Mucosa of stomach (tissue), 1 donor: ENCODE results near the gene BCAR3.

Experiments
- H3K27me3 ChIP-seq: one replicate; pipeline ENCODE4 v1.7.0; 2013; ENCODE audit warnings: mild to moderate bottlenecking, low read length; ENCODE audit not compliant: control insufficient read depth, insufficient read depth
- H3K36me3 ChIP-seq: one replicate; pipeline ENCODE4 v1.7.0; 2013; ENCODE audit warnings: low read length; ENCODE audit not compliant: control insufficient read depth, insufficient read depth
- H3K4me1 ChIP-seq: one replicate; pipeline ENCODE4 v1.7.0; 2013; ENCODE audit warnings: mild to moderate bottlenecking, low read length; ENCODE audit not compliant: control insufficient read depth, insufficient read depth
- H3K4me3 ChIP-seq: one replicate; pipeline ENCODE4 v1.7.0; 2013; ENCODE audit warnings: low read length
- H3K9ac ChIP-seq: one replicate; pipeline ENCODE4 v1.7.0; 2013; ENCODE audit warnings: mild to moderate bottlenecking, low read length, moderate library complexity
- H3K9me3 ChIP-seq: one replicate; pipeline ENCODE4 v1.7.0; 2013; ENCODE audit warnings: mild to moderate bottlenecking, low read length, moderate library complexity; ENCODE audit not compliant: control insufficient read depth
- donor health status: Pancreatic carcinoma.

The BCAR3 gene

DNA sequence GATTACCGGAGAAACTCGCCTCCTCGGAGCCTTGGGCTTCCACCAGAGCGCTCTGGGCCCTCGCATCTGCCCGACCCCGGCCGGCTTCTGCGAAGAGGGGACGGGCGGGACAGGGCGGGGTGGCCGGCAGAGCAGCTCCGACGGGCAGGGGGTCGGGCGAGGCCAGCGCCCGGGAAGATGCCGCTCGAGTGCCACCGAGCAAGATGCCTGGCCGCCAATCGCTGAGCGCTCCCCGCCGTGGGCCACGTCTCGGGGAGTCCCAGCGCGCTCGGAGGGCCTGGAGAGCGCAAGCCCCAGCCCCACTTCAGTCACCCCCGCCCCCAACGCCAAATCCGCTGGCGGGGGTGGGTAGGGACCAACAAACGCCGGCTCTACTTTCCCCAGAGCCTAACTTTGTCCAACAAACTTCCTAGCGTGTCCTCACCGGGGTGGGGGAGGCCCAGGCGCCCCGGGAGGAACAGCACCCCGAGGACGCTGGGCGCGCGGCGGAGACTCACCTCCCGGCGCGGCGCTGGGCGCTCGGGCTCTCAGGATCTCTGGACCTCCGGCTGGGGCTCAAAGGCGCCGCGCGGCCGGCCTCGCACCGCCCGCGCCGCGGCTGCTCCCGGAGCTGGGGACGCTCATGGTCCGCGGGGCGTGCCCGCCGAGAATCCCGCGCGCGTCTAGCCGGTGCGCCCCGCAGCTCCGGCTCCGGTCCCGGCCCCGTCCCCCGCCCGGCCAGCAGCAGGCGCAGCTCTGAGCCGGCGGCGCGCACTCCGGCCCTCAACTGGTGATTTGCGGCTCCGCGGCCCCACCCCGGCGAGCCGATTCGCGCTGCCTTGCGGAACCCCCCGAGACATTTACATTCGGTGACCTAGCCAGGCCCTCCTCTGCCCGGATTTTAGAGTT is at the start of gene BCAR3:
BCAR3 (minus strand) TSS at position 737 of the 888 bp plus-strand sequence. CDS start 6,907 bp downstream, outside the sequence.
- no peaks in the 10 kb centered on the region for H3K36me3 ChIP-seq
- peaks cover 9% of the 10 kb centered on the region for H3K4me1 ChIP-seq
- H3K9ac ChIP-seq = peak within 1 kb of the TSS; percentile 75
- H3K27me3 ChIP-seq = no peaks in the 10 kb centered on the region
- peak within 1 kb of the TSS; percentile 78 for H3K4me3 ChIP-seq
- H3K9me3 ChIP-seq = no peaks in the 10 kb centered on the region

DNA sequence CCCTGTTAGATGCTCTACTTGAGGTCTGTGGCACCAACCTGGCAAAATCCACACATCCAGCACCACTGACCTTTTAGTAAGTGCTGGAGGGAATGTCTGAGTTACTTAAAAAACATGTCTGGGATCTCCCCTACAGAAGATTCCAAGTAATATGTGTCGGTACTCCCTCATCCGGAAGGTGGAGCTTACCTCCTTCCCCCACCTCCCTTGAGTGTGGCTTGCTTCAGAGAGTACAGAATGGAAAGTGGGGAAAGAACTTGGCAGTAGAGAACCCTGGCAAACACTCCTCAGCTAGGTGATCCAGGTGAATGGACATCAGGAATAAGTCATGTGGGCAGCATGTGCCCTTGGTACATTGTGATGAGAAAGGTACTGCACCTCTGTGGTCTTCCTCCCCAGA is 49.0 kb upstream of the BCAR3 start:
- no peak overlapping the region for H3K9ac ChIP-seq
- H3K4me1 ChIP-seq = no peaks in the 10 kb centered on the region
- no peak overlapping the region for H3K4me3 ChIP-seq
- no peaks in the 10 kb centered on the region for H3K9me3 ChIP-seq
- H3K36me3 ChIP-seq = no peaks in the 10 kb centered on the region
- H3K27me3 ChIP-seq = no peaks in the 10 kb centered on the region

GRCh38 chr1:93729906-93730305 is 48.3 kb upstream of the BCAR3 start:
- no peaks in the 10 kb centered on the region for H3K4me1 ChIP-seq
- H3K36me3 ChIP-seq = no peaks in the 10 kb centered on the region
- H3K9ac ChIP-seq = no peak overlapping the region
- no peaks in the 10 kb centered on the region for H3K27me3 ChIP-seq
- no peak overlapping the region for H3K4me3 ChIP-seq
- H3K9me3 ChIP-seq = no peaks in the 10 kb centered on the region

DNA sequence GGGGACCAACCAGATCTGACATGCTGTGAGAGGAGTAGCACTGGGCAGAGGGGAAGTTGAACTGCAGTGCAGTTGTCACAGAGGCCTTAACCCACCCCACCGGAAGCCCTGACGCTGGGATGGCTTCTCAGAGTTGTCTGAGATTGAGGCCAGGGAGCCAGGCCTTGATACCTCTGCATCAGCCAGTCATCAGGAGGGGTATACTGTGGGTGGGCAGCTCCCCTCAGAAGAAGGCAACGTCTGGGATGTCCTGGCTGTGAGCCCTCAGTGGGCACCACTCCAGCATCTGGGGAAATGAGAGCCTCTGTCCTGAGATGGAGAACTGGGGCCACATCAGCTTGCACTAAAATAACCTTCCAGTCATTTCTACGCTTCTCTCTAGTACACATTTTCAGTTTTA is 47.9 kb upstream of the BCAR3 start:
- H3K4me3 ChIP-seq = no peak overlapping the region
- H3K9me3 ChIP-seq = no peaks in the 10 kb centered on the region
- H3K27me3 ChIP-seq = no peaks in the 10 kb centered on the region
- H3K36me3 ChIP-seq = no peaks in the 10 kb centered on the region
- H3K4me1 ChIP-seq = no peaks in the 10 kb centered on the region
- no peak overlapping the region for H3K9ac ChIP-seq

DNA sequence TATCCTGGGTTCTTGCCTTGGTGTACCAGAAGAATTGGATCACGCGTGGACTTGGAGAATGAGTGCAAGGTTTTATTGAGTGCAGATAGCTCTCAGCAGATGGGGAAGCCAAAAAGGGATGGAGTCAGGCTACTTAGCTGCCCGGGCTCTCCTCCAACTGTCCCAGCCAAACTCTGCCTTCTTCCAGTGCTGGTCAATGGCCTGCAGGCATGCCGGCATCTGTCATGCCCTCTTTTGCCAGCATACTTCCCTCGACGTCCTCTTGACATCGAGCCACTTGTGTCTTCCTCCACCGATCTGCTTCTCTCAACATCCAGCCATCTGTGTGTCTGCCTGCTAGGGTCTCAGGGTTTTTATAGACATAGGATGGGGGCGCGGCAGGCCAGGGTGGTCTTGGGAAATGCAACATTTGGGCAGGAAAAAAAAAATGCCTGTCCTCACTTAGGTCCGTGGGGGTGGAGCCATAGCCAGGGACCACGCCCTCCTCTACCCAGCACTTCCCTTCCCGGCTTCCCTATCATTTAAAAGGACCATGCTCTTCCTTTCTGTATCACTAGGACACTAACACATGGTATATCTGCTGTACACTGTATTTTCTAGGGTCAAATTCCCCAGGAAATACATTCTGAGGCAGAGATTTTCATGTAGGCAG is 47.0 kb upstream of the BCAR3 start:
- Histone ChIP-seq H3K9me3 (no peaks in the 10 kb centered on the region), H3K4me3 (no peak overlapping the region), H3K4me1 (no peaks in the 10 kb centered on the region), H3K9ac (no peak overlapping the region), H3K27me3 (no peaks in the 10 kb centered on the region), H3K36me3 (no peaks in the 10 kb centered on the region)

DNA sequence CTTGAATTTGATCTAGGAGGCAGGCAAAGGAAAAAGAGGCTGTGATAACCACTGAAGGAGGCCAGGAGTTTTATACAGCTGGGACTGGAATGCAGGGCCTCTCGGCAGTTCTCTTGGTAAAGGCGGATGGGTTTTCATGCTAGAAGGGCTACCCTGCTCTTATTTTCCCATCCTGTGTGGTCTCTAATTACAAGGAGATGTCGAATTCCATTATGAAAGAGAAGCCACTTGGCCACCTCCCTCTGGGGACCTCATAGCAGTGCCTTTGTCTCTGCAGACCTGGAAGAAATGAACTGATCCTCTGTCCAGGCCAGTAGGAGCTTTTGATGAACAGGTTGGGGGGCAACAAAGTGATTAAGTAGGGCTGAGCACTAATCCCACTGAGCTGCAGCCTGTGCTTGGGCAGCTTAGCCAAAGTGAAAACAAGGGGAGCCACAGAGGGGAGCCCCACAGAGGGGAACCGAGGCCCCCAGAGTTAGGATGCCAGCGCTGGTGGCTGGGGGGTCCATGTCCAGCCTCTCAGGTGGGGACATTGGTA is 42.2 kb upstream of the BCAR3 start:
- no peaks in the 10 kb centered on the region for H3K27me3 ChIP-seq
- H3K36me3 ChIP-seq = no peaks in the 10 kb centered on the region
- no peak overlapping the region for H3K9ac ChIP-seq
- no peaks in the 10 kb centered on the region for H3K9me3 ChIP-seq
- no peaks in the 10 kb centered on the region for H3K4me1 ChIP-seq
- no peak overlapping the region for H3K4me3 ChIP-seq

DNA sequence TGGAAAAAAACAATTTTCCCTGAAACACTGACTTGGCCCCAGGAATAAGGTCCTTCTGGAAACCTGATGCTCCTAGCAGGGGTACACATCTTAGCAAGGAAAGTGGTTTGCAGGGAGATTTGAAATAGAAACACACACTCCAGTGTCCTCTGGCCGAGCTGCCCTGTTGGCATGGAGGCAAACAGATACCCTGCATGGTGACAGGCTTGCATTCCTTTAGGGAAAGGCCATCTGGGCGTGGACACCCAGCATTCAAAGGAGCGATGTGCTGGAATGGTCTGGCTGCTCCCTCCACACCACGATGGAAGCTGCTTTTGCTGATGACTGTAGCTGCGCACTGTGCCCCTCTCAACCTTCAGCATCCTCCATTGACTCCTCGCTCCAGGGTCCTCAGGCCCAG is 41.5 kb upstream of the BCAR3 start:
- H3K4me3 ChIP-seq = no peak overlapping the region
- no peak overlapping the region for H3K9ac ChIP-seq
- H3K36me3 ChIP-seq = no peaks in the 10 kb centered on the region
- no peaks in the 10 kb centered on the region for H3K27me3 ChIP-seq
- H3K4me1 ChIP-seq = no peaks in the 10 kb centered on the region
- H3K9me3 ChIP-seq = no peaks in the 10 kb centered on the region

DNA sequence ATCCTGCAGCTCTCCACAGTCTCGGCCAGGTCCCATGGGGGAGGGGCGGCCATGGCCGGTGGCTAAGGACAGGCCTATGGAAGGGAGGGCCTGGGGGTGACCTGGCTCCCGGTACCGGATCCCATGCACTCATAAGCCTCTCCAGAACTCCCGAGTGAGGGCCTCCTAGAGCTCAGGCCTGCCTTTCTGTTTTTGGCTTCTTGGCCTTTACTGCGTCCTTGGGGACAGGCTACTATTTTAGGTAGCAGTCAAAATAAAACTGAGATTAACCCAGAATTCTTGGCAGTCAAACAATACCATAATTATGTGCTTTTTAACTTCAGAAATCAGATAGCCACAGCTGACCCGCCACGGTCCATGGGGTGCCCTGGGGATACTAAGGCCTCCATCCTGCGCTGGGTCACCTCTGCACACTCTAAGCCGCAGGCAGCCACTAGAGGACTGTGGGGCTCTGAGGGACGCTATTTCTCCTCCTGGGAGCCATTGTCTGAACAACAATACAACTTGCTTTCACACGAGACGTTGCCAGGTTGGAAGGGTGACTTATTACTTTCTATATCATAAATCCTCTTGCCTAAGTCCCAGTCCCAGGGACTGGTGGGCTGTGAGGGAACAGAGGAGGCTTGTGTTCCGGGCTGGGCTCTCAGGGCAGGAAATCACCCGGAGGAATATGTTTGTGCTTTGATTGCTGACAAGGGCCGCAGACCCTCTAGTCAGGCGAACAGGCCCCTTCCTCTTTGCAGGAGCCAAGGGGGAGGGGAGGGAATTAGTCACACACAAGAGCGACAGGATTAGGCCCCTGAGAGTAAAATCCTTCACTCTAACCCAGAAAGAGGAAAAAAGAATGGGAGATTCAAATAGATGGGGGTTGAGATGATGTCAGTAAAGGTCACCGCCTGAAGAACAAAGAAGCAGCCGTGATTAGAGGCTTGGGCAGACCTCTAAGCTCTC is 40.7 kb upstream of the BCAR3 start:
- Histone ChIP-seq H3K4me3 (no peak overlapping the region), H3K27me3 (no peaks in the 10 kb centered on the region), H3K9ac (no peak overlapping the region), H3K9me3 (no peaks in the 10 kb centered on the region), H3K36me3 (no peaks in the 10 kb centered on the region), H3K4me1 (no peaks in the 10 kb centered on the region)

- Histone ChIP-seq H3K9ac (no peak overlapping the region), H3K27me3 (no peaks in the 10 kb centered on the region), H3K9me3 (no peaks in the 10 kb centered on the region), H3K36me3 (no peaks in the 10 kb centered on the region), H3K4me1 (no peaks in the 10 kb centered on the region), H3K4me3 (no peak overlapping the region)
These were observed 39.5 kb upstream of the BCAR3 start for GRCh38 chr1:93720956-93721626.

GRCh38 chr1:93717640-93718039 is 36.0 kb upstream of the BCAR3 start:
- H3K9me3 ChIP-seq = no peaks in the 10 kb centered on the region
- no peaks in the 10 kb centered on the region for H3K4me1 ChIP-seq
- no peaks in the 10 kb centered on the region for H3K36me3 ChIP-seq
- H3K9ac ChIP-seq = no peak overlapping the region
- no peak overlapping the region for H3K4me3 ChIP-seq
- H3K27me3 ChIP-seq = no peaks in the 10 kb centered on the region

DNA sequence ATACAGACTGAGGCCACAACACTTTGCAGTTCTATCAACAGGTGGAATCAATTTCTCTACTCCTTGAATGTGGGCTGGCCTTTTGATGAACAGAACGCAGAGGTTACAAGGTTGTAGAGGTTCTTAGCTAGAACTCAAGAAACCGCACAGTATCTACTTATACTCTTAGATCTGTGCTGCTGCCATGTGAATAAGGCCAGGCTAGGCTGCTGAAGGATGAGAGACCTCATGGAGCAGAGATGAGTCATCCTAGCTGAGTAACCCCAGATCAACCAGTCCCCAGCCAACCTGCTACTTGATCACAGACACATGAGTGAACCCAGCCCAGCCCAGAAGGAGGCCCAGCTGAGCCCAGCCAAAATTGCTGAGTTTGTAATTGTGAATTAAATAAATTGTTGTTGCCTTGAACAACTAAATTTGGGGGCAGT is 35.3 kb upstream of the BCAR3 start:
- Histone ChIP-seq H3K9ac (no peak overlapping the region), H3K9me3 (no peaks in the 10 kb centered on the region), H3K27me3 (no peaks in the 10 kb centered on the region), H3K4me1 (no peaks in the 10 kb centered on the region), H3K4me3 (no peak overlapping the region), H3K36me3 (no peaks in the 10 kb centered on the region)
